Measurements from ENCODE around the gene EGR1.

DNA sequence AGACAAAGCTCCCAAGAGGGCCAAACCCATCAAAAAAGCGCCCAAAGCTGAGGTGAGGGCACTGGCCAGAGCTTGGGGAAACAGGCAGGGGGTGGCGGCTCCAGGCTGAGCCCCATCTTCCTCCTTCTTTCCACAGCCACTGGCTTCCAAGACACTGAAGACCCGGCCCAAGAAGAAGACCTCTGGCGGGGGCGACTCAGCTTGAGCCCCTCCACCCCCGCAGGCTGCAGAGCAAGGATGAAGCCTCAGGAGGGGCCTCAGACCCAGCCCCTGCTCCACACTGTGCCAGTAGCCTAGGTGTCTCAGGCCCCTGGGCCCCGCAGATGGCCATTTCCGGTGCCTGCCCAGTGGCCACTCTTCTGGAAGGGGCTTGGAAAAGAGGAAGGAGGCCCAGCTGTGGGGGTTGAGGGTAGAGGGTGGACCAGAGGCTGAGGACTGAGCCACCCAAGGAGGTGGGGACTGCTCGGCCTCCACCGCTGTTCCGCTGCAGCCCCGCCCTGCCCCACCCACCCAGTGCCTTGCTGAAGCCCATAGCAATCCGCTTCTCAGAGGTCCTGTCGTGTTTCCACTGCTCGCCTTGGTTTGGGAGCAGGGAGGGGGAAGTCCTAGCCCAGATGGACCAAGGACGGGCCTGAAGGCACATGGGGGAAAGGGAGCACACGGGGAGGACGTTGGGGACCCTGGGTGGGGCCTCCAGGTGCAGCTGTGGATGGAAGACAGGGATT lies 19.6 kb upstream of the EGR1 start:
- TF ChIP-seq BHLHE40 (IDR thresholded peaks at IDR 0.05; ENCODE audit: borderline replicate concordance) (no peak), ZNF384 (IDR thresholded peaks at IDR 0.05) (no peak), FOXM1 (IDR thresholded peaks at IDR 0.05; ENCODE audit: borderline replicate concordance) (no peak)

Measured in HEK293T (cell line).